KMS-11 (cell line): Measurements from ENCODE around the gene UBTD2.

Experiments
- H2AFZ ChIP-seq: fragments of 200-600 bp; sonication (generic); 2 replicates; pipeline ENCODE4 v1.6.1; 2016; ENCODE audit warnings: antibody characterized with exemption, mixed run types, low read depth
- H3K27ac ChIP-seq: fragments of 200-600 bp; sonication (generic); 2 replicates; pipeline ENCODE4 v1.6.1; 2016; ENCODE audit warnings: mild to moderate bottlenecking, mixed run types
- H3K27me3 ChIP-seq: fragments of 200-600 bp; sonication (generic); 2 replicates; pipeline ENCODE4 v1.6.1; 2017; ENCODE audit warnings: mild to moderate bottlenecking, low read depth, mixed run types, moderate library complexity; ENCODE audit not compliant: insufficient read depth
- H3K36me3 ChIP-seq: fragments of 200-600 bp; sonication (generic); 2 replicates; pipeline ENCODE4 v1.6.1; 2017; ENCODE audit warnings: mild to moderate bottlenecking, mixed run types; ENCODE audit not compliant: insufficient read depth
- H3K4me1 ChIP-seq: fragments of 200-600 bp; sonication (generic); 2 replicates; pipeline ENCODE4 v1.6.1; 2016; ENCODE audit warnings: mild to moderate bottlenecking, low read depth, mixed run types; ENCODE audit not compliant: poor library complexity, severe bottlenecking
- H3K4me2 ChIP-seq: fragments of 200-600 bp; sonication (generic); 2 replicates; pipeline ENCODE4 v1.7.0; 2016; ENCODE audit warnings: mild to moderate bottlenecking, mixed run types
- H3K4me3 ChIP-seq: fragments of 200-600 bp; sonication (generic); IDR thresholded peaks from 2 replicates; pipeline ENCODE4 v1.6.1; 2017; ENCODE audit warnings: low read depth, low read length, mixed read lengths; ENCODE audit not compliant: insufficient read depth
- H3K79me2 ChIP-seq: fragments of 200-600 bp; sonication (generic); 2 replicates; pipeline ENCODE4 v1.6.1; 2016; ENCODE audit warnings: low read depth, mixed run types; ENCODE audit not compliant: insufficient read depth
- H3K9ac ChIP-seq: fragments of 200-600 bp; sonication (generic); 2 replicates; pipeline ENCODE4 v1.6.1; 2016; ENCODE audit warnings: mild to moderate bottlenecking, mixed run types
- H4K20me1 ChIP-seq: fragments of 200-600 bp; sonication (generic); 2 replicates; pipeline ENCODE4 v1.6.1; 2016; ENCODE audit warnings: mild to moderate bottlenecking, mixed run types; ENCODE audit not compliant: insufficient read depth
- TF ChIP-seq, protein P1 (sequence below): fragments of 200-600 bp; sonication (generic); conservative IDR thresholded peaks from 2 replicates; pipeline ENCODE4 v1.6.1; 2017; ENCODE audit warnings: low read depth, mild to moderate bottlenecking, antibody characterized with exemption, low read length, moderate library complexity, mixed read lengths

UBTD2 gene

DNA sequence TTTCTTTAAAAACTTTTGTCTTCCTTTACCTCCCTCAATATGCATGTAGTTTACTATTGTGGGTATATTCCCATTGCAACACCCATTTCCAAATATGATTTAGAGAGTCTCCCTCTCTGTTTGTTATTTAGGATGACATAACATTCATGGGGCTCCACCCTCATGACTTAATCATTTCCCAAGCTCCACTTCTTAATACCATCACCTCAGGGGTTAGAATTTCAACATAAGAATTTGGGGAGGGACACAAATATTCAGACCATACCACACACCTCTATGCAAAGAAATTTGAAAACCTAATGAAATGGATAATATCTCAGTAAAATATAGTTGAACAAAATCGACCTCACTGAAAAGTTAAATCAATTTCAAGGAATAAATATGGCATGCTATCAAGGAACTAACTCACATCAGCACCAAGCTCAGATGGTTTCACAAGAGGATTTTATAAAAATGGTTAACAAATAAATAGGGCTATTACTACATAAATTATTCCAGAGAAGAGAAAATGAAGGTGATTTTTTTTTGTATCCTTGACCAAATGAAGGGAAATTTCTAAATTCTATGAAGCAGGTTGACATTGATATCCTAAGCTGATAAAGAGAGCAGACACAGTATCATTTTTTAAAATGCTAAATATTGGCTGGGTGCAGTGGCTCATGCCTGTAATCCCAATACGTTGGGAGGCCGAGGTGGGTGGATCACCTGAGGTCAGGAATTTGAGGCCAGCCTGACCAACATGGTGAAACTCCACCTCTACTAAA is 20.2 kb upstream of the UBTD2 start:
- Histone ChIP-seq H3K36me3 (no peaks in the 10 kb centered on the region), H3K4me3 (no peak overlapping the region), H3K4me2 (no peak overlapping the region), H3K79me2 (no peaks in the 10 kb centered on the region), H3K27ac (no peak overlapping the region), H3K27me3 (no peaks in the 10 kb centered on the region), H3K4me1 (no peaks in the 10 kb centered on the region), H4K20me1 (no peaks in the 10 kb centered on the region), H2AFZ (no peak overlapping the region), H3K9ac (no peak overlapping the region)
- TF ChIP-seq, protein P1, sequence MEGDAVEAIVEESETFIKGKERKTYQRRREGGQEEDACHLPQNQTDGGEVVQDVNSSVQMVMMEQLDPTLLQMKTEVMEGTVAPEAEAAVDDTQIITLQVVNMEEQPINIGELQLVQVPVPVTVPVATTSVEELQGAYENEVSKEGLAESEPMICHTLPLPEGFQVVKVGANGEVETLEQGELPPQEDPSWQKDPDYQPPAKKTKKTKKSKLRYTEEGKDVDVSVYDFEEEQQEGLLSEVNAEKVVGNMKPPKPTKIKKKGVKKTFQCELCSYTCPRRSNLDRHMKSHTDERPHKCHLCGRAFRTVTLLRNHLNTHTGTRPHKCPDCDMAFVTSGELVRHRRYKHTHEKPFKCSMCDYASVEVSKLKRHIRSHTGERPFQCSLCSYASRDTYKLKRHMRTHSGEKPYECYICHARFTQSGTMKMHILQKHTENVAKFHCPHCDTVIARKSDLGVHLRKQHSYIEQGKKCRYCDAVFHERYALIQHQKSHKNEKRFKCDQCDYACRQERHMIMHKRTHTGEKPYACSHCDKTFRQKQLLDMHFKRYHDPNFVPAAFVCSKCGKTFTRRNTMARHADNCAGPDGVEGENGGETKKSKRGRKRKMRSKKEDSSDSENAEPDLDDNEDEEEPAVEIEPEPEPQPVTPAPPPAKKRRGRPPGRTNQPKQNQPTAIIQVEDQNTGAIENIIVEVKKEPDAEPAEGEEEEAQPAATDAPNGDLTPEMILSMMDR = no peak

DNA sequence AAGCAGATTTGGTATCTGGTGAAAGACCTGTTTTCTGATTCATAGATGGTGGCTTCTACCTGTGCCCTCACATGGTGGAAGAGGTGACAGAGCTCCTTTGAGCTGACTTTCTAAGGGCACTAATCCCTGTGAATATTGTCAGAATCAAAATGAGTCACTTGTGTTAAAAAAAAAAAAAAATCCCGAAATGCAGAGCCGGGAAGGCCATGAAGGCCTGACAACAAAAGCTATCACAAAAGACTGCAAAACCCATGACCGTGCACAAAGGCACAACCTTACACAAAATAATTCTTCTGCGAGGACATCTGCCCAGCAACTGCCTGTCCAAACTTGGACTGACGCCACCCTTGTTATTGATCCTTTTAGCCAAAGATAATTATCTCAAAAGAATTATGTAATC is 19.6 kb upstream of the UBTD2 start:
- Histone ChIP-seq H4K20me1 (no peaks in the 10 kb centered on the region), H3K9ac (no peak overlapping the region), H2AFZ (no peak overlapping the region), H3K4me3 (no peak overlapping the region), H3K27me3 (no peaks in the 10 kb centered on the region), H3K27ac (no peak overlapping the region), H3K4me1 (no peaks in the 10 kb centered on the region), H3K4me2 (no peak overlapping the region), H3K36me3 (no peaks in the 10 kb centered on the region), H3K79me2 (no peaks in the 10 kb centered on the region)
- TF ChIP-seq, protein P1 = no peak

DNA sequence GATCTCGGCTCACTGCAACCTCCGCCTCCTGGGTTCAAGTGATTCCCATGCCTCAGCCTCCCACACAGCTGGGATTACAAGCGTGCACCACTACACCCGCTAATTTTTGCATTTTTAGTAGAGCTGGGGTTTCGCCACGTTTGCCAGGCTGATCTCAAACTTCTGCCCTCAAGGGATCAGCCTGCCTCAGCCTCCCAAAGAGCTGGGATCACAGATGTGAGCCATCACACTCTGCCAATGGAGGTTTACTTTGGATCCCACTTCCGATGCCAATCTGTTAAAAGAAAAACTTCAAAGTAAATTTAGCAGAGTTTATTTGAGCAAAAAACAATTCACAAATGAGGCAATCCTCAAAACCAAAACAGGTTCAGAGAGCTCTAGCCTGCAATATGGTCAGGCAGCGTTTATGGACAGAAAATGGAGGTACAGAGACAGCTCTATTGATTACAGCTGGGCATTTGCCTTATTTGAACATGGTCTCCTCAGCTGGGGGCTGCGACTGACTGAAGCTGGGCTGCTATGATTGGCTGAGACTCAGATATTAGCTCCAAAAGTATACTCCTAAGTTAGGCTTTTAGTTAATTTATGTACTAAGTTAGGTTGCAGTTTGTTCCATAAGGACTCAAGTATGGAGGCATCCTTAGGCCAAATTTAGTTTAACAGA is 18.6 kb upstream of the UBTD2 start:
- H3K36me3 ChIP-seq = no peaks in the 10 kb centered on the region
- H3K4me1 ChIP-seq = no peaks in the 10 kb centered on the region
- no peaks in the 10 kb centered on the region for H3K27me3 ChIP-seq
- no peak overlapping the region for H3K27ac ChIP-seq
- no peaks in the 10 kb centered on the region for H3K79me2 ChIP-seq
- no peak overlapping the region for H3K4me3 ChIP-seq
- no peak overlapping the region for H3K4me2 ChIP-seq
- H4K20me1 ChIP-seq = no peaks in the 10 kb centered on the region
- H3K9ac ChIP-seq = no peak overlapping the region
- TF ChIP-seq, protein P1 = no peak
- no peak overlapping the region for H2AFZ ChIP-seq

DNA sequence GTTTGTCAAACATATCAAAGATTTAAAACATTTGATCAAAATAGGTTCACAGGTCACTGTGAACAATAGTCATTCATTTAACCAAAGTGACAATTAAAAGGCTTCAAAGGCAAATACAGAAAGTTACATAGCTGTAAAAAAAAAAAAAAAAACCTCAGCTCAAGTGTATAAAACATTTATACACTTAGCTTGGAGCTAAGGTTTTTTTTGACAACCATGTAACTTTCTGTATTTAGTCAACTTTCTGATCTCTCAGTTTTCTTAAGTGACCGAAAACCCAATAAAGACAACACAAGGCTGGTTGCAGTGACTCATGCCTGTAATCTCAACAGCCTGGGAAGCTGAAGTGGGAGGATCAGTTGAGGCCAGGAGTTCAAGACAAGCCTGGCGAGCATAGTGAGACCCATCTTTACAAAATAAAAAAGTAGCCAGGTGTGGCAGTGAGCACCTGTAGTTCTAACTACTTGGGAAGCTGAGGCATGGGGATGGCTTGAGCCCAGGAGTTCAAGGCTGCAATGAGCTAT is 16.4 kb upstream of the UBTD2 start:
- no peaks in the 10 kb centered on the region for H3K4me1 ChIP-seq
- no peak overlapping the region for H3K4me2 ChIP-seq
- H3K27ac ChIP-seq = no peak overlapping the region
- no peaks in the 10 kb centered on the region for H3K79me2 ChIP-seq
- no peaks in the 10 kb centered on the region for H4K20me1 ChIP-seq
- TF ChIP-seq, protein P1 = no peak
- no peak overlapping the region for H3K4me3 ChIP-seq
- H3K27me3 ChIP-seq = no peaks in the 10 kb centered on the region
- H3K9ac ChIP-seq = no peak overlapping the region
- no peaks in the 10 kb centered on the region for H3K36me3 ChIP-seq
- H2AFZ ChIP-seq = no peak overlapping the region
